Loucy (cell line): ENCODE results near the gene TCF19.

Experiments used
- H2AFZ ChIP-seq: fragments of 200-600 bp; sonication (generic); 2 replicates; pipeline ENCODE4 v1.6.0; 2016; ENCODE audit warnings: antibody characterized with exemption, mild to moderate bottlenecking, low read length, moderate library complexity
- H3F3A ChIP-seq: fragments of 200-600 bp; 2 replicates; pipeline ENCODE4 v1.6.0; 2016; ENCODE audit warnings: antibody characterized with exemption, low read depth, mild to moderate bottlenecking
- H3K27me3 ChIP-seq: fragments of 200-600 bp; sonication (generic); 2 replicates; pipeline ENCODE4 v1.6.1; 2014; ENCODE audit warnings: low read length, mild to moderate bottlenecking; ENCODE audit not compliant: insufficient read depth, poor library complexity, severe bottlenecking
- H3K36me3 ChIP-seq: fragments of 200-600 bp; sonication (generic); 2 replicates; pipeline ENCODE4 v1.6.1; 2016; ENCODE audit warnings: low read length; ENCODE audit not compliant: insufficient read depth
- H3K4me1 ChIP-seq: fragments of 200-600 bp; sonication (generic); 2 replicates; pipeline ENCODE4 v1.5.1; 2014; ENCODE audit warnings: low read length, mild to moderate bottlenecking; ENCODE audit not compliant: insufficient read depth, poor library complexity, severe bottlenecking
- H3K4me2 ChIP-seq: fragments of 200-600 bp; sonication (generic); 2 replicates; pipeline ENCODE4 v1.6.0; 2014; ENCODE audit warnings: antibody characterized with exemption, low read length, low read depth, mild to moderate bottlenecking; ENCODE audit not compliant: poor library complexity, severe bottlenecking
- H3K4me3 ChIP-seq: fragments of 200-600 bp; sonication (generic); 2 replicates; pipeline ENCODE4 v1.5.1; 2014; ENCODE audit warnings: low read length, mild to moderate bottlenecking, mixed read lengths; ENCODE audit not compliant: poor library complexity, severe bottlenecking
- H3K79me2 ChIP-seq: fragments of 200-600 bp; sonication (generic); 2 replicates; pipeline ENCODE4 v1.6.1; 2014; ENCODE audit warnings: low read length; ENCODE audit not compliant: insufficient read depth
- H3K9ac ChIP-seq: fragments of 200-600 bp; sonication (generic); 2 replicates; pipeline ENCODE4 v1.6.0; 2014; ENCODE audit warnings: mild to moderate bottlenecking, low read depth, low read length, moderate library complexity; ENCODE audit not compliant: poor library complexity, severe bottlenecking
- H3K9me2 ChIP-seq: fragments of 200-600 bp; sonication (generic); replicated peaks from 2 replicates; pipeline ENCODE4 v1.6.1; 2016; ENCODE audit warnings: low read depth, low read length, mixed read lengths
- H3K9me3 ChIP-seq: fragments of 200-600 bp; sonication (generic); 2 replicates; pipeline ENCODE4 v1.6.1; 2014; ENCODE audit warnings: mild to moderate bottlenecking, antibody characterized with exemption, low read length, low read depth; ENCODE audit not compliant: insufficient read depth
- H4K20me1 ChIP-seq: fragments of 200-600 bp; sonication (generic); 2 replicates; pipeline ENCODE4 v1.6.0; 2014; ENCODE audit warnings: antibody characterized with exemption, low read length, mild to moderate bottlenecking; ENCODE audit not compliant: insufficient read depth, poor library complexity, severe bottlenecking
- CTCF ChIP-seq: fragments of 200-600 bp; sonication (generic); conservative IDR thresholded peaks from 2 replicates; pipeline ENCODE4 v1.5.1; 2014; ENCODE audit warnings: mild to moderate bottlenecking, antibody characterized with exemption, low read length
- EZH2phosphoT487 ChIP-seq: fragments of 200-600 bp; IDR thresholded peaks from 2 replicates; pipeline ENCODE4 v1.6.1; 2018; ENCODE audit warnings: antibody characterized with exemption, mild to moderate bottlenecking, moderate library complexity, borderline replicate concordance

The TCF19 gene

GRCh38 chr6:31118178-31118577 lies 40.2 kb upstream of the TCF19 start:
- no peak overlapping the region for H3K9ac ChIP-seq
- H3K79me2 ChIP-seq = no peaks in the 10 kb centered on the region
- no peaks in the 10 kb centered on the region for H3F3A ChIP-seq
- H2AFZ ChIP-seq = no peak overlapping the region
- TF ChIP-seq CTCF = no peak
- no peaks in the 10 kb centered on the region for H3K27me3 ChIP-seq
- H3K4me3 ChIP-seq = no peak overlapping the region
- no peaks in the 10 kb centered on the region for H3K36me3 ChIP-seq
- no peaks in the 10 kb centered on the region for H3K9me3 ChIP-seq
- H3K4me1 ChIP-seq = no peaks in the 10 kb centered on the region
- no peaks in the 10 kb centered on the region for H4K20me1 ChIP-seq
- H3K4me2 ChIP-seq = no peak overlapping the region
- H3K9me2 ChIP-seq = no peaks in the 10 kb centered on the region

- no peak for TF ChIP-seq EZH2phosphoT487
- no peak for TF ChIP-seq CTCF
- no peaks in the 10 kb centered on the region for H3K79me2 ChIP-seq
- H3K36me3 ChIP-seq = no peaks in the 10 kb centered on the region
- no peaks in the 10 kb centered on the region for H3K4me1 ChIP-seq
- no peak within 1 kb of the TSS for H3K4me2 ChIP-seq
- no peak within 1 kb of the TSS for H3K4me3 ChIP-seq
- no peaks in the 10 kb centered on the region for H3F3A ChIP-seq
- H3K27me3 ChIP-seq = no peaks in the 10 kb centered on the region
- no peak within 1 kb of the TSS for H3K9ac ChIP-seq
- no peaks in the 10 kb centered on the region for H3K9me3 ChIP-seq
- no peak within 1 kb of the TSS for H2AFZ ChIP-seq
- H3K9me2 ChIP-seq = no peaks in the 10 kb centered on the region
- H4K20me1 ChIP-seq = no peaks in the 10 kb centered on the region
Measured at GRCh38 chr6:31120151-31120915, 38.1 kb upstream of the TCF19 start, which contains the start of gene CDSN. Gene CDSN (minus strand): TSS chr6:31120446. CDS start chr6:31120419, 27 bp downstream.

GRCh38 chr6:31121131-31121790 lies 37.1 kb upstream of the TCF19 start:
- H3F3A ChIP-seq = no peaks in the 10 kb centered on the region
- H2AFZ ChIP-seq = no peak overlapping the region

More at GRCh38 chr6:31121131-31121790, 37.1 kb upstream of the TCF19 start:
- H3K9ac ChIP-seq = no peak overlapping the region
- no peak overlapping the region for H3K4me2 ChIP-seq
- H3K27me3 ChIP-seq = no peaks in the 10 kb centered on the region
- no peaks in the 10 kb centered on the region for H3K4me1 ChIP-seq
- H3K4me3 ChIP-seq = no peak overlapping the region
- no peaks in the 10 kb centered on the region for H3K79me2 ChIP-seq
- no peaks in the 10 kb centered on the region for H3K9me3 ChIP-seq
- no peak for TF ChIP-seq CTCF
- TF ChIP-seq EZH2phosphoT487 = no peak
- H3K36me3 ChIP-seq = no peaks in the 10 kb centered on the region
- H4K20me1 ChIP-seq = no peaks in the 10 kb centered on the region
- H3K9me2 ChIP-seq = no peaks in the 10 kb centered on the region
